GM21515 (cell line): ENCODE results near the gene LRP1B.

Experiments
- ATAC-seq: cut with Tn5 transposase; IDR thresholded peaks from one replicate; pipeline ENCODE4 v1.9.1; 2021; ENCODE audit not compliant: unreplicated experiment

LRP1B gene

GRCh38 chr2:142042536-142043199 is 88.1 kb downstream of the LRP1B start:
- no peak for ATAC-seq

- no peak for ATAC-seq
Measured at GRCh38 chr2:142041996-142042395, 88.8 kb downstream of the LRP1B start.

- ATAC-seq = no peak
Measured at GRCh38 chr2:142041105-142041504, 89.7 kb downstream of the LRP1B start.

GRCh38 chr2:142040556-142040955 is 90.3 kb downstream of the LRP1B start:
- no peak for ATAC-seq

- ATAC-seq = no peak
Measured at GRCh38 chr2:142038826-142039225, 92.0 kb downstream of the LRP1B start.

- no peak for ATAC-seq
Measured at GRCh38 chr2:142037744-142038143, 93.1 kb downstream of the LRP1B start.

- no peak for ATAC-seq
Measured at GRCh38 chr2:142037066-142037465, 93.8 kb downstream of the LRP1B start.

- no peak for ATAC-seq
Measured at GRCh38 chr2:142033393-142033792, 97.4 kb downstream of the LRP1B start.

- no peak for ATAC-seq
Measured at GRCh38 chr2:142031656-142032055, 99.2 kb downstream of the LRP1B start.

GRCh38 chr2:142030735-142031134 is 100.1 kb downstream of the LRP1B start:
- no peak for ATAC-seq

GRCh38 chr2:142029974-142030373 is 100.8 kb downstream of the LRP1B start:
- no peak for ATAC-seq

- no peak for ATAC-seq
Measured at GRCh38 chr2:142025394-142025793, 105.4 kb downstream of the LRP1B start.

GRCh38 chr2:142020368-142020767 is 110.4 kb downstream of the LRP1B start:
- no peak for ATAC-seq

- ATAC-seq = no peak
Measured at GRCh38 chr2:142014536-142014935, 116.3 kb downstream of the LRP1B start.

- ATAC-seq = no peak
Measured at GRCh38 chr2:142012797-142013196, 118.0 kb downstream of the LRP1B start.

- no peak for ATAC-seq
Measured at GRCh38 chr2:142010477-142011270, 120.1 kb downstream of the LRP1B start.

- no peak for ATAC-seq
Measured at GRCh38 chr2:142008135-142008744, 122.6 kb downstream of the LRP1B start.

- no peak for ATAC-seq
Measured at GRCh38 chr2:141994066-141994465, 136.8 kb downstream of the LRP1B start.

- no peak for ATAC-seq
Measured at GRCh38 chr2:141992695-141993094, 138.1 kb downstream of the LRP1B start.

GRCh38 chr2:141968433-141968832 is 162.4 kb downstream of the LRP1B start:
- no peak for ATAC-seq

GRCh38 chr2:141967980-141968379 is 162.8 kb downstream of the LRP1B start:
- no peak for ATAC-seq

GRCh38 chr2:141967503-141967902 is 163.3 kb downstream of the LRP1B start:
- ATAC-seq = no peak
